ENCODE measurements around the gene STAP1.
"Not testable (repeated sequence)": the region's sequence is repeated elsewhere in the genome, so short reads cannot be mapped to it uniquely, and the experiment has no call there.

Gene STAP1

DNA sequence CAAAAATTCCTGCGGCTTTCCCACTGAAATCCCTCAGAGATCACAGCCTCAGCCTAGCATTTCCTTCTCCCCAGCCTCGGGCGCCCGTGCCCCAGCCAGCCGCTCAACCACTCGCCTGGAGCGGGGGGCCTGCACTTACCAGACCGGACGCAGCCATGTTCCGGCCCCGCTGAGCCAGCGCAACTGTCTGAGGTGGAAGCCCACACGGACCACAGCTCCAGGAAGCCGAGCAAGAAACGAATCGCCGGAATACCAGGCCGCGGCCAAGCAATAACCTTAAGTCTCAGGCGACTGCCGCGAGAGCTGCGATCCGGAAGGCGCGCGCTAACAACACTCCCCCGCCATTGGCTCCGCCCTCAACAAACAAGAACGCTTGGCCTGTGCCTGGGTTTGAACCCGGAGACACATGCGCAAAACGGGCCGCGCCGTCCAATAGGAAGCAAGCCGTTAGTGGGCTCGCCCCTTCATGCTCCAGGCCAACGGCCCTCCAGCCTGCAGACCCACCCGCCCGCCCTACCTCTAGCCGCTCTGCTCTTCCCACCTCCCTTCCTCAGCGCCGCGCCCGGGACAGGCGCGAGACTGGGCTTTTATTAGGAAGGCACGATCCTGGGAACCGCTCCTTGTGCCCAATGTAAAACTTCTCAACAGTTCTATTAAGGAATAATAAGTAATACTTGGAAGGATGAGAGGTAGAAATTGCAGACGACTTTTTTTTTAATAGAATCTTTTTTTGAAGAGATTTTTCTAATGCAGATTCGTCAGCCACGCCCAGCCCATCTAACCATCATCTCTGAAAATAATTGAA lies 13.1 kb upstream of the STAP1 start, which contains the start of gene CENPC:
Gene CENPC, minus strand, starts transcription at position 305 of the 805 bp plus-strand sequence. Its CDS starts 148 bp downstream, at position 157.
- Histone ChIP-seq H3K4me1 (ENCODE audit: insufficient read depth, low read length) (peaks cover 14% of the 10 kb centered on the region), H2AFZ (ENCODE audit: low read depth, low read length) (peak within 1 kb of the TSS; percentile 96), H3K27me3 (ENCODE audit: insufficient read depth, low read length) (no peaks in the 10 kb centered on the region), H3K4me3 (ENCODE audit: low read length) (peak within 1 kb of the TSS; percentile 98), H3K9me3 (ENCODE audit: low read length) (no peaks in the 10 kb centered on the region), H3K36me3 (ENCODE audit: insufficient read depth, low read length) (peaks cover 17% of the 10 kb centered on the region)

DNA sequence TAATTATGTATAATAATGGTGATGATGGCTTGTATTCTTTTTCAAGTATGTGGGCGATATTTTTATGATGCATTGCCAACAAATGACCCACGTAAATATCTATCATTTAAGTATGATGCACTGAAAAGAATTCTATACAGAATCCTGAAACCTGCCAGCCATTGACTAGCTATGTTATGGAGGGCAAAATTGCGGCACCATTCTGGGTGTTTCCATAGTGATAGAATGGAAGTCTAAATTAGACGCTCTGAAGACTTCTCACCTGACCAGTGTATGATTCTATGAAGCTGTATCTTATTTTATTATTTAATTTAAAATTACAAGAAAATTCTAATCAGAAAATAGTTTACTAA lies 12.5 kb upstream of the STAP1 start:
- Histone ChIP-seq H3K36me3 (ENCODE audit: insufficient read depth, low read length) (peaks cover 14% of the 10 kb centered on the region), H2AFZ (ENCODE audit: low read depth, low read length) (peak overlapping the region; percentile 88), H3K4me3 (ENCODE audit: low read length) (peak overlapping the region; percentile 98), H3K9me3 (ENCODE audit: low read length) (no peaks in the 10 kb centered on the region), H3K4me1 (ENCODE audit: insufficient read depth, low read length) (peaks cover 14% of the 10 kb centered on the region), H3K27me3 (ENCODE audit: insufficient read depth, low read length) (no peaks in the 10 kb centered on the region)

DNA sequence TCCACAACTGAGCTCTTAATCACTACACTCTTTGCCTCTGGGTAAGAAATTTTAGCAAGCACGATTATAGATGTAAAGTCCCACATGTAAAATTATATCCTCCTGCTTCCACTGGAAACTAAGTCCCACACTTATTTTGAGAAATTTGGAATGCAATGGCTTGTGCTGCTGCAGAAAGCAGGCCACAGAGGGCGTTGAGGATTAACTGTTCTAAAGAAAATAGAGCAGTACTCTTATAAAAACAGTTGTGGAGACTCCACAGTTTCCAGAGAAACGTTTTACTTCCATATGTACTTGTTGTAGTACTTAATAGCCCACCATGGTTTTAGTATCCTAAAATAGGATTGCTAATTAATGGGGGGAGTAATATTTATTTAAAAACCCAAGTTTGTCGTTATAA lies 11.6 kb upstream of the STAP1 start:
- H3K4me1 ChIP-seq (ENCODE audit: insufficient read depth, low read length), result peaks cover 14% of the 10 kb centered on the region
- H3K36me3 ChIP-seq (ENCODE audit: insufficient read depth, low read length), result peaks cover 9% of the 10 kb centered on the region
- H3K27me3 ChIP-seq (ENCODE audit: insufficient read depth, low read length), result no peaks in the 10 kb centered on the region
- no peak overlapping the region for H3K4me3 ChIP-seq (ENCODE audit: low read length)
- H3K9me3 ChIP-seq (ENCODE audit: low read length), result no peaks in the 10 kb centered on the region
- peak overlapping the region; percentile 57 for H2AFZ ChIP-seq (ENCODE audit: low read depth, low read length)

DNA sequence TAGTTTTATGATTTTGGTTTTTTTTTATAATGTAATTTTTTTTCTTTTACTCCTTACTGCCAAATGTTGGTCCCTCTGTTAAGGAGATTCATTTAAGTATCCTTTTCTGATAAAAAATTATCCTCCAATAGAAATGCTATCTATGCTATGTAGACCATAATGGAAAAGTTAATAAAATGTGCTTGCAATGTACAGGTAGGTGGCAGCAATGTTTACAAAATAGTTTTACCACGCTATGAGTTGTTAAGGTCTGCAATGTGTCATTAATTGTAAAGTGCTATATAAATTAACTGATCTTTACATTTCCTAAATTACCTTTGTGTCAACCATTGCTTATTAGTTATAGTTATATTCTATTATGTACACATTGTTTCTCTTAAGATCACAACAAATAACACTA lies 9.4 kb upstream of the STAP1 start:
- H3K4me1 ChIP-seq (ENCODE audit: insufficient read depth, low read length), result peaks cover 1% of the 10 kb centered on the region
- no peak overlapping the region for H3K4me3 ChIP-seq (ENCODE audit: low read length)
- no peaks in the 10 kb centered on the region for H3K9me3 ChIP-seq (ENCODE audit: low read length)
- H3K27me3 ChIP-seq (ENCODE audit: insufficient read depth, low read length), result no peaks in the 10 kb centered on the region
- no peak overlapping the region for H2AFZ ChIP-seq (ENCODE audit: low read depth, low read length)
- no peaks in the 10 kb centered on the region for H3K36me3 ChIP-seq (ENCODE audit: insufficient read depth, low read length)

DNA sequence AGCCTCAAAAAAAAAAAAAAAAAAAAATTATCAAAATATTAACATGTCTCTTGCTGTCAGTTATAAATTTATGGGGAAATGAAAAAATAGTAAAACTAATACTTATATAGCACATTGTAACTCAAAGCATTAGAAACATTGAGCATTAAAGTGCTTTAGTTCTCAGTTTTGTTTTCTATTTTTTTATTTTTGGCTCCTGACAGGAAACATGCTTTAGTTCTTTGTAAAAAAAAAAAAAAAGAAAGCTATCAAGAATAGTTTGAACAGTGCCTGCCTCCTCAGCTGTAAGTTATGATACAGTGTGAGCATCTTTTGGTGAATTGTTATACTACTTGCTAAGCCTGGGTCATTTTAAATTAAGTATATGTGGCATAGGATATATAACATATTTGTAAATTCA lies 8.1 kb upstream of the STAP1 start:
- H3K4me1 ChIP-seq (ENCODE audit: insufficient read depth, low read length), result no peaks in the 10 kb centered on the region
- no peaks in the 10 kb centered on the region for H3K27me3 ChIP-seq (ENCODE audit: insufficient read depth, low read length)
- no peak overlapping the region for H2AFZ ChIP-seq (ENCODE audit: low read depth, low read length)
- H3K36me3 ChIP-seq (ENCODE audit: insufficient read depth, low read length), result no peaks in the 10 kb centered on the region
- no peak overlapping the region for H3K4me3 ChIP-seq (ENCODE audit: low read length)
- no peaks in the 10 kb centered on the region for H3K9me3 ChIP-seq (ENCODE audit: low read length)

DNA sequence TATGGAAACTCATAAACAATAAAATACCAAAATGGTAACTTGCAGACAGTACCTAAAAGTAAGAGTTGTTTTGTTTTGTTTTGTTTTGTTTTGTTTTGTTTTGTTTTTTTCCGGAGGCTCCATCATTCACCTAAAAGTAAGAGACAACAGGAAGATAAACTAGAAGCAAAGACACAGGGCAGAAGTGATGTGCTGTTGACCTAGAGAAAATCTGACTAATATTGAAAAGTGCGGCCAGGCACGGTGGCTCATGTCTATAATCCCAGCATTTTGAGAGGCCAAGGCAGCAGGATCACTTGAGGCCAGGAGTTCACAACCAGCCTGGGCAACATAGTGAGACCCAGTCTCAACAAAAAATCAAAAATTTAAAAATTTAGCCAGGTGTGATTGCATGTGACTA lies 7.7 kb upstream of the STAP1 start:
- H3K36me3 ChIP-seq (ENCODE audit: insufficient read depth, low read length), result no peaks in the 10 kb centered on the region
- no peaks in the 10 kb centered on the region for H3K4me1 ChIP-seq (ENCODE audit: insufficient read depth, low read length)
- H3K9me3 ChIP-seq (ENCODE audit: low read length), result no peaks in the 10 kb centered on the region
- no peaks in the 10 kb centered on the region for H3K27me3 ChIP-seq (ENCODE audit: insufficient read depth, low read length)
- no peak overlapping the region for H3K4me3 ChIP-seq (ENCODE audit: low read length)
- H2AFZ ChIP-seq (ENCODE audit: low read depth, low read length), result no peak overlapping the region

DNA sequence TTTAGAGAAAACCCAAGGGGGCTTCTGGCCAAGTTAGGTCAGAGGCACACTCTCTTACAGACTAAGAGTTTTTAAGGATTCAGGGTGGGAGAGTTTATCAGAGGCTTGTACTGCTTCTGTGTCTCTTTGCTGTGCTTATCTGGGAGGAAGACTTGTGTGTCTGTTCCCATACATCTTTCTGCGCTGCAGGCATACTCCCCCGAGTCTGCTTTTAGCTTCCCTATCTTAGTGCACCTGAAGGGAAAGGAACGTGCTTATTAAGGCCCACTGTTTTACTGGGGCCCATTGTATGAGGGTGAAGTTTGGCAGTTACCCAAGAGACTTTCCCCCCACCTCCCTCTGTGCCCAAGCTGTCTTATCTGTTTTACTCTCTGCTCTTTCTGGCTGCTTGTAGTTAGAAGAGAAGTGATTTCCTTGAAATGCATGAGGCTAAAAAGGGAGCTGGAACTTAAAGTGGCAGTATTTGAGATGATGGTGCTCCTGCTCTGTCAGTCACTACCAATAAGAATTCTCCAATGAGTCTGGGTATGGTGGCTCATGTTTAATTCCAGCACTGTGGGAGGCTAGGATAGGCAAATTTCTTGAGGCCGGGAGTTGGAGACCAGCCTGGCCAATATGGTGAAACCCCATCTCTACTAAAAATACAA lies 6.3 kb upstream of the STAP1 start:
- H3K4me1 ChIP-seq (ENCODE audit: insufficient read depth, low read length); H3K27me3 ChIP-seq (ENCODE audit: insufficient read depth, low read length); H3K9me3 ChIP-seq (ENCODE audit: low read length); H3K4me3 ChIP-seq (ENCODE audit: low read length); H2AFZ ChIP-seq (ENCODE audit: low read depth, low read length); H3K36me3 ChIP-seq (ENCODE audit: insufficient read depth, low read length): not testable (repeated sequence)

DNA sequence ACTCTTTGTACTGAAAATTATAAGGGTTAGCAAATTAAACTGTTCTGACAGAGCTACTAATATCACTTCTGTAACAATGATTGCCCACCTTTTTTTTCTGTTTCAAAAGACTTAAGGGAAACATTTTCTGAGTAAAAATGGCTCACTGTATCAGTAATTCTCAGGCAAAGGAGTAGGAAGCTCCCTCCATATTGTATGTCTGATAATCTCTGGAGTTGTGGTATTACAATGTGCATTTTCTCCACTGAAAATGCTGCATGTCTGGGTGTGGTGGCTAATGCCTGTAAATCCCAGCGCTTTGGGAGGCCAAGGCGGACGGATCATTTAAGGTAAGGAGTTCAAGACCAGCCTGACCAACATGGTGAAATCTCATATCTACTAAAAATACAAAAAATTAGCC lies 4.4 kb upstream of the STAP1 start:
- Histone ChIP-seq H3K4me3 (ENCODE audit: low read length) (no peak overlapping the region), H3K27me3 (ENCODE audit: insufficient read depth, low read length) (no peaks in the 10 kb centered on the region), H3K4me1 (ENCODE audit: insufficient read depth, low read length) (no peaks in the 10 kb centered on the region), H3K36me3 (ENCODE audit: insufficient read depth, low read length) (no peaks in the 10 kb centered on the region), H3K9me3 (ENCODE audit: low read length) (no peaks in the 10 kb centered on the region), H2AFZ (ENCODE audit: low read depth, low read length) (no peak overlapping the region)

DNA sequence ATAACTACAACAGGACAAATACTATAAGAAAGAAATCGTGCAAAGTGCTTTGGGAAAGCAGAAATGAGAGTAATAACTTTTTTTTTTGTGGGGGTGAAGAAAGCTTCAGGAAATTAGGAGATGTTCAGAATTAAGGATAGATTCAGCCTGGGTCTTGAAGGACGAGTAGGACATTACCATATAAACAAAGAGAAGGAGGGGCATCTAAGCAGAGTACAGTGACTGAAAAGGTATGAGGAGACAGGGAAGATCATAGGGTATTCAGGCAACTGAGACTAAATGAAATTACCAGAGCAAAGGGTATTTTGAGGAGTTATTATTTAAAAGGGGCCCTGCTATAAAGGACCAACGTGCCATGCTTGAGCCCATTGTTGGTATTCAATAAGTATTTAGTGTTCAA lies 3.1 kb upstream of the STAP1 start:
- Histone ChIP-seq H3K36me3 (ENCODE audit: insufficient read depth, low read length) (no peaks in the 10 kb centered on the region), H3K27me3 (ENCODE audit: insufficient read depth, low read length) (no peaks in the 10 kb centered on the region), H3K4me3 (ENCODE audit: low read length) (no peak overlapping the region), H2AFZ (ENCODE audit: low read depth, low read length) (no peak overlapping the region), H3K4me1 (ENCODE audit: insufficient read depth, low read length) (no peaks in the 10 kb centered on the region), H3K9me3 (ENCODE audit: low read length) (no peaks in the 10 kb centered on the region)

DNA sequence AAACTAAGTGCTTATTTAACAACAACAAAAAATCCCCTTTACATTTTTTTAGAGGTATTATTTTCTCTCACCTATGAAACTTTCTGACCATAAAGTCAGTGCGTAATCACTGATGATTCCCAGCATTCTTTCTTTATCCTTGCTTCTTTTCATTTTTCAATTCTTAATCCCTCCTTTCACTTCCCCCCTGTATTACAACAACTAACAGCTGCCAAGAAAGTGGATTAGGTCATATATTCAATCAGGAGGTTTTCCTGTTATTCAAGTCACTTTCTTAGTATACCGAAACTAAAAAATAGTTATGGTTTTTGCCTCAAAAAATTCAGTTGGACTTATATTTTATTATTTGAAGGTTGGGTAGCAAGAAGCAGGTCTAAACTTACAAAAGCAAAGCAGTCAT lies 2.1 kb upstream of the STAP1 start:
- Histone ChIP-seq H3K36me3 (ENCODE audit: insufficient read depth, low read length) (no peaks in the 10 kb centered on the region), H3K4me3 (ENCODE audit: low read length) (no peak overlapping the region), H3K9me3 (ENCODE audit: low read length) (no peaks in the 10 kb centered on the region), H2AFZ (ENCODE audit: low read depth, low read length) (no peak overlapping the region), H3K27me3 (ENCODE audit: insufficient read depth, low read length) (no peaks in the 10 kb centered on the region), H3K4me1 (ENCODE audit: insufficient read depth, low read length) (no peaks in the 10 kb centered on the region)

DNA sequence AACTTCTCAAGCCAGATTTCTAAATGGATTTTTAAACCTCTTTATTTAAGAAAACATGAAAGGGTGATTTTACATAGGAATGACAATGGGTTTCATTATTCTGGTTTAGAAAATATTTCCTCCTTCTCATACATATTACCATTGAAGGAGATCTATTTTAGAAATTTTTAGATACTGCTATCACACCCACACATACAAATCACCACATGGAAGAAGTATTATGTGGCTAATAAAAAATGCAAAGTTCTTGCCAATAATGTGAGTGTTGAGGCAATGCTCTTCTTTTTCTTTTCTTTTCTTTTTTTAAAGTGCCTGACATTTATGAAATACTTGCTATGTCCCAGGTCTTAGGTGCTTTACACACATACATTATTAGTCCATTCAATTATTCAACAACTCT lies 6.8 kb downstream of the STAP1 start:
- H3K4me3 ChIP-seq (ENCODE audit: low read length), result no peak overlapping the region
- no peaks in the 10 kb centered on the region for H3K27me3 ChIP-seq (ENCODE audit: insufficient read depth, low read length)
- H2AFZ ChIP-seq (ENCODE audit: low read depth, low read length), result no peak overlapping the region
- H3K9me3 ChIP-seq (ENCODE audit: low read length), result no peaks in the 10 kb centered on the region
- H3K36me3 ChIP-seq (ENCODE audit: insufficient read depth, low read length), result no peaks in the 10 kb centered on the region
- H3K4me1 ChIP-seq (ENCODE audit: insufficient read depth, low read length), result no peaks in the 10 kb centered on the region

DNA sequence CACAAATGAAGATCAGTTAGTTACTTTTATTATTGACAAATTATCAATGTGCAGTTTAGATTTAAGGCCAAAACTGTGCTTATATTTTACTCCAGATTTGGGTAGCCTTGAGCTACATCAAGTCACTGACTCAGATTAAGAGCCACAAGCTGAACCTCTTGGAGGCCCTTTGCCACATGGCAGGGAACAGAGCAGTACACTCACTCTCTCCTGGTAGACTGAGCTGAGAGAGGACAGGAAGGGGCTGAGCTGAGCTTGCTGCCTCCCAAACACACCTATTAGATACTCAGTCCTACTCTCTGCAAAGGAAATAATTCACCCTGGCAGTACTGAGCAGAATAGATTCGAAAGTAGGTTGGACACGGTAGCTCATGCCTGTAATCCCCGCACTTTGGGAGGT lies 7.8 kb downstream of the STAP1 start:
- no peaks in the 10 kb centered on the region for H3K27me3 ChIP-seq (ENCODE audit: insufficient read depth, low read length)
- H3K4me3 ChIP-seq (ENCODE audit: low read length), result no peak overlapping the region
- no peaks in the 10 kb centered on the region for H3K4me1 ChIP-seq (ENCODE audit: insufficient read depth, low read length)
- no peak overlapping the region for H2AFZ ChIP-seq (ENCODE audit: low read depth, low read length)
- H3K36me3 ChIP-seq (ENCODE audit: insufficient read depth, low read length), result no peaks in the 10 kb centered on the region
- no peaks in the 10 kb centered on the region for H3K9me3 ChIP-seq (ENCODE audit: low read length)

DNA sequence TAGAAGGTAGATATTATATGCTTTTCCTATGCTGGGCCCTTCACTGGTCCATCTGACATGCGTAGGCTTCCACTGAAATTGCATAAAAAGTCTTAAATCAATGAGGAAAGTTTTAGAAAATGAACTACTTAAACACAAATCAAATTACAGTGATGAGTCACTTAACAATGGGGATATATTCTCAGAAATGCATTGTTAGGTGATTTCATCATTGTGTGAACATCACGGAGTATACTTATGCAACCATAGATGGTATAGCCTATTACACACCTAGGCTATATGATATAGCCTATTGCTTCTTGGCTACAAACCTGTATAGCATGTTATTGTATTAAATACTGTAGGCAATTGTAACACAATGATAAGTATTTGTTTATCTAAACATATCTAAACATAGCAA lies 10.3 kb downstream of the STAP1 start:
- H2AFZ ChIP-seq (ENCODE audit: low read depth, low read length), result no peak overlapping the region
- no peaks in the 10 kb centered on the region for H3K27me3 ChIP-seq (ENCODE audit: insufficient read depth, low read length)
- no peak overlapping the region for H3K4me3 ChIP-seq (ENCODE audit: low read length)
- H3K36me3 ChIP-seq (ENCODE audit: insufficient read depth, low read length), result no peaks in the 10 kb centered on the region
- H3K9me3 ChIP-seq (ENCODE audit: low read length), result no peaks in the 10 kb centered on the region
- H3K4me1 ChIP-seq (ENCODE audit: insufficient read depth, low read length), result no peaks in the 10 kb centered on the region

DNA sequence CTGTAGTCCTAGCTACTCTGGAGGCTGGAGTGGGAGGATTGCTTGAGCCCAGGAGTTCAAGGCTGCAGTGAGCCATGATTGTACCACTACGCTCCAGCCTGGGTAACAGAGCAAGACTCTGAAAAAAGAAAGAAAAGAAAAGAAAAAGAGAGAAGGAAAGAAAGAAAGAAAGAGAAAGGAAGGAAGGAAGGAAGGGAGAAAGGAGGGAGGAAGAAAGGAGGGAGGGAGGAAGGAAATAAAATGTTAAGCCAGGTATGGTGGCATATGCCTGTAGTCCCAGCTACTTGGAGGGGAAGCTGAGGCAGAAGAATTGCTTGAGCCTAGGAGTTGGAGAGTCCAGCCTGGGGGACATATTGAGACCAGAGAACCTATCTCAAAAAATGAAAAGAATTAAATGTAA lies 12.0 kb downstream of the STAP1 start:
- H3K4me3 ChIP-seq (ENCODE audit: low read length), result no peak overlapping the region
- H3K27me3 ChIP-seq (ENCODE audit: insufficient read depth, low read length), result no peaks in the 10 kb centered on the region
- H3K4me1 ChIP-seq (ENCODE audit: insufficient read depth, low read length), result no peaks in the 10 kb centered on the region
- H2AFZ ChIP-seq (ENCODE audit: low read depth, low read length), result no peak overlapping the region
- H3K9me3 ChIP-seq (ENCODE audit: low read length), result no peaks in the 10 kb centered on the region
- H3K36me3 ChIP-seq (ENCODE audit: insufficient read depth, low read length), result no peaks in the 10 kb centered on the region
